ENCODE results near the gene RASGRP3.

Gene RASGRP3

GRCh38 chr2:33500177-33500576 is 23.7 kb downstream of the RASGRP3 start:
- TF ChIP-seq CTCF (IDR thresholded peaks at IDR 0.05) (no peak), ZFX (IDR thresholded peaks at IDR 0.05; ENCODE audit: borderline replicate concordance) (no peak)
- H3K27ac ChIP-seq: no peak overlapping the region

GRCh38 chr2:33502025-33502424 is 25.6 kb downstream of the RASGRP3 start:
- TF ChIP-seq ZFX (IDR thresholded peaks at IDR 0.05; ENCODE audit: borderline replicate concordance) (no peak), CTCF (IDR thresholded peaks at IDR 0.05) (no peak)
- H3K27ac ChIP-seq: no peak overlapping the region

- TF ChIP-seq CTCF (IDR thresholded peaks at IDR 0.05): no peak
- no peak for TF ChIP-seq ZFX (IDR thresholded peaks at IDR 0.05; ENCODE audit: borderline replicate concordance)
- H3K27ac ChIP-seq: no peak overlapping the region
These were observed 26.6 kb downstream of the RASGRP3 start for GRCh38 chr2:33503002-33503401.

- no peak for TF ChIP-seq ZFX (IDR thresholded peaks at IDR 0.05; ENCODE audit: borderline replicate concordance)
- TF ChIP-seq CTCF (IDR thresholded peaks at IDR 0.05): no peak
- H3K27ac ChIP-seq: no peak overlapping the region
These were observed 29.5 kb downstream of the RASGRP3 start for GRCh38 chr2:33505966-33506365.

GRCh38 chr2:33509908-33510585 is 33.6 kb downstream of the RASGRP3 start:
- TF ChIP-seq CTCF (IDR thresholded peaks at IDR 0.05) (no peak), ZFX (IDR thresholded peaks at IDR 0.05; ENCODE audit: borderline replicate concordance) (no peak)
- no peak overlapping the region for H3K27ac ChIP-seq

GRCh38 chr2:33510586-33510968 is 34.1 kb downstream of the RASGRP3 start:
- no peak for TF ChIP-seq CTCF (IDR thresholded peaks at IDR 0.05)
- TF ChIP-seq ZFX (IDR thresholded peaks at IDR 0.05; ENCODE audit: borderline replicate concordance): no peak
- no peak overlapping the region for H3K27ac ChIP-seq

- H3K27ac ChIP-seq: no peak overlapping the region
- no peak for TF ChIP-seq ZFX (IDR thresholded peaks at IDR 0.05; ENCODE audit: borderline replicate concordance)
- TF ChIP-seq CTCF (IDR thresholded peaks at IDR 0.05): no peak
These were observed 34.7 kb downstream of the RASGRP3 start for GRCh38 chr2:33511141-33511540.
